ENCODE results near the gene NCCRP1.

- TF ChIP-seq CTCF (conservative IDR thresholded peaks at IDR 0.05; ENCODE audit: low read length), result no peak
- TF ChIP-seq EZH2phosphoT487 (IDR thresholded peaks at IDR 0.05; ENCODE audit: borderline replicate concordance), result no peak
Observed at GRCh38 chr19:39186391-39186790, 10.4 kb upstream of the NCCRP1 start.

Data from Loucy (cell line).